Mesenchymal stem cell (in vitro differentiated cells and primary cell): ENCODE results near the gene SLF2.
A peak's percentile ranks its signal among the peaks of the same experiment; 100 is the strongest.

Experiments used
- DNase-seq: peaks from one replicate; pipeline ENCODE4 v3.0.0-alpha.2; 2013
- H2AFZ ChIP-seq: one replicate; pipeline ENCODE4 v1.6.1; 2013; ENCODE audit warnings: low read depth, mild to moderate bottlenecking, control low read depth, inconsistent platforms, low read length, moderate library complexity
- H2AK5ac ChIP-seq: 2 replicates; pipeline ENCODE4 v1.6.1; 2013; ENCODE audit warnings: low read length, moderate library complexity, mild to moderate bottlenecking, inconsistent platforms; ENCODE audit not compliant: severe bottlenecking
- H2BK120ac ChIP-seq: one replicate; pipeline ENCODE4 v1.6.1; 2013; ENCODE audit warnings: low read depth, mild to moderate bottlenecking, inconsistent platforms, low read length, moderate library complexity
- H2BK12ac ChIP-seq, 2 experiments: one replicate each; pipeline ENCODE4 v1.6.1; 2013; ENCODE audit warnings: inconsistent platforms in 2 of 2, low read length in 2 of 2, mild to moderate bottlenecking in 2 of 2, moderate library complexity in 2 of 2, control low read depth in 1 of 2
- H2BK15ac ChIP-seq: one replicate; pipeline ENCODE4 v1.6.1; 2013; ENCODE audit warnings: mild to moderate bottlenecking, low read depth, inconsistent platforms; ENCODE audit not compliant: poor library complexity, severe bottlenecking
- H2BK5ac ChIP-seq: 2 replicates; pipeline ENCODE4 v1.6.1; 2013; ENCODE audit warnings: low read depth, mild to moderate bottlenecking, low read length, control low read depth, inconsistent platforms; ENCODE audit not compliant: poor library complexity, severe bottlenecking
- H3K14ac ChIP-seq, 2 experiments: one replicate each; pipeline ENCODE4 v1.6.1; 2013; ENCODE audit warnings: inconsistent platforms in 2 of 2, low read length in 2 of 2, control low read depth in 1 of 2, mild to moderate bottlenecking in 1 of 2, moderate library complexity in 1 of 2
- H3K18ac ChIP-seq, 2 experiments: one replicate each; pipeline ENCODE4 v1.6.1; 2013; ENCODE audit warnings: inconsistent platforms in 2 of 2, low read length in 2 of 2, control low read depth in 1 of 2, low read depth in 1 of 2, mild to moderate bottlenecking in 1 of 2
- H3K23ac ChIP-seq, 2 experiments: one replicate each; pipeline ENCODE4 v1.6.1; 2013; ENCODE audit warnings: inconsistent platforms in 2 of 2, low read length in 2 of 2, mild to moderate bottlenecking in 2 of 2, moderate library complexity in 2 of 2, control low read depth in 1 of 2
- H3K27ac ChIP-seq: 2 replicates; pipeline ENCODE4 v1.5.1; 2013; ENCODE audit warnings: mild to moderate bottlenecking, moderate library complexity, low read length, control low read depth, inconsistent platforms; ENCODE audit not compliant: poor library complexity, severe bottlenecking
- H3K27me3 ChIP-seq, 2 experiments: 2 replicates each; pipeline versions ENCODE4 v1.6.1 to v1.7.0; 2013; ENCODE audit warnings: low read length in 2 of 2, mild to moderate bottlenecking in 2 of 2, moderate library complexity in 2 of 2, control low read depth in 1 of 2, inconsistent platforms in 1 of 2; ENCODE audit not compliant: control insufficient read depth in 1 of 2, insufficient read depth in 1 of 2
- H3K36me3 ChIP-seq, 2 experiments: 2 replicates each; pipeline versions ENCODE4 v1.6.1 to v1.7.0; 2013; ENCODE audit warnings: low read length in 2 of 2, control low read depth in 1 of 2, inconsistent platforms in 1 of 2, low read depth in 1 of 2, mild to moderate bottlenecking in 1 of 2; ENCODE audit not compliant: insufficient read depth in 2 of 2, control insufficient read depth in 1 of 2
- H3K4ac ChIP-seq, 2 experiments: one replicate each; pipeline ENCODE4 v1.6.1; 2013; ENCODE audit warnings: inconsistent platforms in 2 of 2, low read length in 2 of 2, mild to moderate bottlenecking in 2 of 2, moderate library complexity in 2 of 2, control low read depth in 1 of 2, low read depth in 1 of 2
- H3K4me1 ChIP-seq: 2 replicates; pipeline ENCODE4 v1.6.1; 2013; ENCODE audit warnings: low read depth, low read length, control low read depth; ENCODE audit not compliant: control insufficient read depth, insufficient read depth
- H3K4me2 ChIP-seq: 2 replicates; pipeline ENCODE4 v1.6.1; 2013; ENCODE audit warnings: low read length, mild to moderate bottlenecking, inconsistent platforms; ENCODE audit not compliant: poor library complexity, severe bottlenecking
- H3K4me3 ChIP-seq, 2 experiments: 2 replicates each; pipeline versions ENCODE4 v1.5.1 to v1.7.0; 2013; ENCODE audit warnings: low read length in 2 of 2, mild to moderate bottlenecking in 2 of 2, control low read depth in 1 of 2, low read depth in 1 of 2; ENCODE audit not compliant: insufficient read depth in 1 of 2
- H3K79me1 ChIP-seq: replicated peaks from 2 replicates; pipeline ENCODE4 v1.6.1; 2013; ENCODE audit warnings: mild to moderate bottlenecking, control low read depth, low read length, inconsistent platforms; ENCODE audit not compliant: poor library complexity, severe bottlenecking
- H3K9ac ChIP-seq: 2 replicates; pipeline ENCODE4 v1.7.0; 2013; ENCODE audit warnings: mild to moderate bottlenecking, low read length, moderate library complexity
- H3K9me3 ChIP-seq: 2 replicates; pipeline ENCODE4 v1.7.0; 2013; ENCODE audit warnings: mild to moderate bottlenecking, low read length; ENCODE audit not compliant: control insufficient read depth
- H4K8ac ChIP-seq: one replicate; pipeline ENCODE4 v1.6.1; 2013; ENCODE audit warnings: inconsistent platforms, mild to moderate bottlenecking, low read length, moderate library complexity
- H4K91ac ChIP-seq: one replicate; pipeline ENCODE4 v1.6.1; 2013; ENCODE audit warnings: mild to moderate bottlenecking, low read length, inconsistent platforms
- WGBS: methylation state at CpG from one replicate; pipeline ENCODE4 v1.1.7; 2013; ENCODE audit warnings: mixed read lengths; 5-methylcytosine and 5-hydroxymethylcytosine counted together

SLF2 gene

GRCh38 chr10:100907773-100908363 lies 4.9 kb upstream of the SLF2 start:
- no peaks in the 10 kb centered on the region for H3K79me1 ChIP-seq
- no peak overlapping the region for H3K9ac ChIP-seq
- no peaks in the 10 kb centered on the region for H3K36me3 ChIP-seq
- 22% methylated on average over 3 of the region's 4 CpGs for whole genome bisulfite sequencing
- no peak overlapping the region for H2AFZ ChIP-seq
- H3K18ac ChIP-seq: peak overlapping the region in 1 of 2 experiments; percentile 33
- H2BK120ac ChIP-seq: peak overlapping the region; percentile 2
- H3K27ac ChIP-seq: no peak overlapping the region
- no peaks in the 10 kb centered on the region for H3K4me1 ChIP-seq
- no peak overlapping the region for H3K23ac ChIP-seq
- H2BK15ac ChIP-seq: no peak overlapping the region
- no peak overlapping the region for H4K91ac ChIP-seq
- no peaks in the 10 kb centered on the region for H3K9me3 ChIP-seq
- DNase-seq: peak; percentile 50
- peak overlapping the region in 1 of 2 experiments; percentile 77 for H2BK12ac ChIP-seq
- H2BK5ac ChIP-seq: no peak overlapping the region
- H3K4ac ChIP-seq: no peak overlapping the region
- no peak overlapping the region for H3K4me2 ChIP-seq
- no peak overlapping the region for H3K4me3 ChIP-seq
- no peaks in the 10 kb centered on the region for H3K27me3 ChIP-seq
- peak overlapping the region; percentile 14 for H4K8ac ChIP-seq
- H2AK5ac ChIP-seq: no peak overlapping the region
- H3K14ac ChIP-seq: no peak overlapping the region

GRCh38 chr10:100908378-100908777 lies 4.4 kb upstream of the SLF2 start:
- H3K79me1 ChIP-seq: no peaks in the 10 kb centered on the region
- no peaks in the 10 kb centered on the region for H3K9me3 ChIP-seq
- H2AFZ ChIP-seq: no peak overlapping the region
- no peaks in the 10 kb centered on the region for H3K27me3 ChIP-seq
- H3K14ac ChIP-seq: no peak overlapping the region
- no peak overlapping the region for H3K23ac ChIP-seq
- H2BK12ac ChIP-seq: no peak overlapping the region
- no peak overlapping the region for H2BK5ac ChIP-seq
- no peak overlapping the region for H3K9ac ChIP-seq
- peak overlapping the region; percentile 2 for H2BK120ac ChIP-seq
- no peak overlapping the region for H3K4me2 ChIP-seq
- no peak overlapping the region for H3K4ac ChIP-seq
- no peak overlapping the region for H4K8ac ChIP-seq
- no peaks in the 10 kb centered on the region for H3K36me3 ChIP-seq
- H3K4me1 ChIP-seq: no peaks in the 10 kb centered on the region
- H4K91ac ChIP-seq: no peak overlapping the region
- no peak for DNase-seq
- H2BK15ac ChIP-seq: no peak overlapping the region
- H3K18ac ChIP-seq: no peak overlapping the region
- no peak overlapping the region for H2AK5ac ChIP-seq
- H3K4me3 ChIP-seq: no peak overlapping the region
- H3K27ac ChIP-seq: no peak overlapping the region
- WGBS: 91% methylated on average over 8 of the region's 8 CpGs

- Histone ChIP-seq H2BK12ac (no peak overlapping the region), H3K27ac (no peak overlapping the region), H3K4ac (no peak overlapping the region), H3K9ac (no peak overlapping the region), H4K8ac (no peak overlapping the region), H3K14ac (no peak overlapping the region), H3K4me1 (no peaks in the 10 kb centered on the region), H2AK5ac (no peak overlapping the region), H4K91ac (no peak overlapping the region), H3K79me1 (no peaks in the 10 kb centered on the region), H3K4me3 (no peak overlapping the region), H2BK120ac (no peak overlapping the region), H3K4me2 (no peak overlapping the region), H2BK15ac (no peak overlapping the region), H3K18ac (peak overlapping the region; percentile 1 to 29), H3K23ac (no peak overlapping the region), H2AFZ (no peak overlapping the region), H3K9me3 (no peaks in the 10 kb centered on the region), H3K36me3 (peaks cover 0 to 3% of the 10 kb centered on the region in 2 experiments), H2BK5ac (no peak overlapping the region), H3K27me3 (no peaks in the 10 kb centered on the region)
- WGBS: 9% methylated on average over 6 of the region's 6 CpGs
- DNase-seq: peak; percentile 57
Observed at GRCh38 chr10:100909501-100910263, 3.1 kb upstream of the SLF2 start.

GRCh38 chr10:100911472-100911871 lies 1.3 kb upstream of the SLF2 start:
- H3K27ac ChIP-seq: no peak overlapping the region
- H2BK120ac ChIP-seq: no peak overlapping the region
- H4K91ac ChIP-seq: no peak overlapping the region
- no peak for DNase-seq
- H3K79me1 ChIP-seq: no peaks in the 10 kb centered on the region
- peak overlapping the region; percentile 95 for H3K9ac ChIP-seq
- H3K23ac ChIP-seq: no peak overlapping the region
- H2BK12ac ChIP-seq: no peak overlapping the region
- no peak overlapping the region for H2BK5ac ChIP-seq
- no peak overlapping the region for H3K4me3 ChIP-seq
- no peaks in the 10 kb centered on the region for H3K27me3 ChIP-seq
- H2BK15ac ChIP-seq: no peak overlapping the region
- H3K4ac ChIP-seq: no peak overlapping the region
- no CpG with 5 or more reads among the region's 4 CpGs for WGBS
- no peak overlapping the region for H2AK5ac ChIP-seq
- no peaks in the 10 kb centered on the region for H3K4me1 ChIP-seq
- H3K14ac ChIP-seq: no peak overlapping the region
- H4K8ac ChIP-seq: no peak overlapping the region
- no peak overlapping the region for H3K18ac ChIP-seq
- no peaks in the 10 kb centered on the region for H3K9me3 ChIP-seq
- H3K36me3 ChIP-seq: peaks cover 0 to 12% of the 10 kb centered on the region in 2 experiments
- H2AFZ ChIP-seq: no peak overlapping the region
- H3K4me2 ChIP-seq: no peak overlapping the region
